A673 (cell line): ENCODE data around the gene ABTB1. TPM values are rescaled to one million over a fixed set of nuclear protein-coding genes. Genes with fewer than 3 reads are reported as not detected.

Source experiments
- BruUV-seq: library from RNA; stranded (reverse); fragments of 400-500 nt; replicated peaks from 2 replicates; lab custom pipeline; 2021; lab: Mats Ljungman, UMichigan
- CTCF ChIA-PET: fragments of 300-600 bp; sonication (Branson Sonifier 250); formaldehyde crosslinking; loops from one replicate; lab custom pipeline; 2022; ENCODE audit warnings: antibody characterized with exemption; lab: Charles Lee
- POLR2A ChIA-PET: fragments of 300-600 bp; sonication (Branson Sonifier 250); formaldehyde crosslinking; loops from one replicate; lab custom pipeline; 2022; ENCODE audit warnings: antibody characterized with exemption; ENCODE audit not compliant: low non-redundant PET; lab: Charles Lee
- DNase-seq: peaks from one replicate; pipeline ENCODE4 v3.0.0-alpha.2; 2015; ENCODE audit warnings: low spot score
- H3K27ac ChIP-seq: fragments of 200-600 bp; sonication (generic); 2 replicates; pipeline ENCODE4 v1.5.1; 2016; ENCODE audit warnings: mixed run types, low read depth, mild to moderate bottlenecking, mixed read lengths, antibody characterized with exemption, low read length; ENCODE audit not compliant: poor library complexity, severe bottlenecking
- H3K27me3 ChIP-seq: fragments of 200-600 bp; sonication (generic); replicated peaks from 2 replicates; pipeline ENCODE4 v1.6.1; 2017; ENCODE audit warnings: mixed run types, low read depth, mild to moderate bottlenecking, mixed read lengths, antibody characterized with exemption, low read length; ENCODE audit not compliant: insufficient read depth, poor library complexity
- H3K36me3 ChIP-seq: fragments of 200-600 bp; sonication (generic); 2 replicates; pipeline ENCODE4 v1.6.1; 2016; ENCODE audit warnings: mixed run types, mild to moderate bottlenecking, mixed read lengths, antibody characterized with exemption, low read length; ENCODE audit not compliant: insufficient read depth, poor library complexity, severe bottlenecking
- H3K4me1 ChIP-seq: fragments of 200-600 bp; sonication (generic); 2 replicates; pipeline ENCODE4 v1.6.1; 2017; ENCODE audit warnings: mixed run types, mild to moderate bottlenecking, mixed read lengths, antibody characterized with exemption, low read length; ENCODE audit not compliant: insufficient read depth, poor library complexity, severe bottlenecking
- H3K4me3 ChIP-seq: fragments of 200-600 bp; sonication (generic); 2 replicates; pipeline ENCODE4 v1.5.1; 2016; ENCODE audit warnings: low read depth, mixed run types, mild to moderate bottlenecking, mixed read lengths, low read length; ENCODE audit not compliant: poor library complexity, severe bottlenecking
- H3K9me3 ChIP-seq: fragments of 200-600 bp; sonication (generic); 2 replicates; pipeline ENCODE4 v1.6.1; 2016; ENCODE audit warnings: mixed run types, low read depth, mild to moderate bottlenecking, mixed read lengths, antibody characterized with exemption, low read length; ENCODE audit not compliant: poor library complexity, severe bottlenecking
- EZH2 ChIP-seq: fragments of 200-600 bp; sonication (generic); IDR thresholded peaks from 2 replicates; pipeline ENCODE4 v1.6.1; 2017; ENCODE audit warnings: borderline replicate concordance, low read depth, mild to moderate bottlenecking, mixed read lengths, antibody characterized with exemption, low read length; ENCODE audit not compliant: poor library complexity, severe bottlenecking
- intact Hi-C: fragments of 100-400 bp; cut with micrococcal nuclease; formaldehyde crosslinking; loops from one replicate; pipeline ENCODE4 v1.10.0; 2022; ENCODE audit not compliant: unreplicated experiment
- total RNA-seq: library from RNA; stranded (reverse); gene quantifications from 2 replicates; pipeline ENCODE4 v1.2.3, GENCODE V29; 2021
- TF ChIP-seq, protein P1 (sequence below): fragments of 300-800, 200-600 bp; sonication (generic); conservative IDR thresholded peaks from 2 replicates; pipeline ENCODE4 v1.5.1; 2017; ENCODE audit warnings: low read depth, mild to moderate bottlenecking, antibody characterized with exemption, low read length, moderate library complexity, mixed read lengths

Gene ABTB1
- total RNA-seq, 1 experiment from 2014 or later, result 2.6 TPM

DNA sequence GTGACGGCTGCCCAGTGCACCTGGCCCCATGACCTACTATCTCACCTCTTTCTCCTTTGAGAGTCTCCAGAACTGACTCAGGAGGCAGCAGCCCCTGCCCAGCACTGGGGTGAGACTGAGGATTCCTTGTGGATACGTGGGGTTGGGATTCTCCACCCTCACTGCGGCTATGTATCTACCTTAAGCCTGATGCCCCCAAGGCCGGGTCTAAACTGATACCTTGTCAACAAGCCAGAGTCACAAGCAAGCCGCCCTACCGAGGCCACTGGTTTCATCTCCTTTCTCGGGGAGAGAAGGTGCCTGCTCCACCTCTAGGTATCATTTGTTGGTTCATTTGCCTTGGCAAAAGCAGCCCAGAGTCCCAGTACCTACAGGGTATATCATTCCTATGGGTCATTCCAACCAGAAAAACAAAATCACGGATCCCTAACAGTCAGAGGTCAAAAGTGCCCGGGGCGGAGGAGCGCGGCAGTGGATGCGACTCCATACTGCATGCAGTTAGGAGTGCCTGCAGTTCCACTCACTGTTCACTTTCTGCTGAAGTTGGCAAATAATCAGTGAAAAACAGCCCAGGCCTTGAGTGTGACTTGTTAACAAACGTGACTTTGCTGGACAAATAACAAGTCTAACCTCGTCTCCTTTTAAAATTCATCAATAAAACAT, 47.5 kb downstream of the ABTB1 start:
- DNase-seq, result no peak
- Histone ChIP-seq H3K27ac (no peak overlapping the region), H3K4me1 (peaks cover 8% of the 10 kb centered on the region), H3K9me3 (no peaks in the 10 kb centered on the region), H3K36me3 (no peaks in the 10 kb centered on the region), H3K27me3 (no peaks in the 10 kb centered on the region), H3K4me3 (no peak overlapping the region)
- POLR2A ChIA-PET, result no interaction called here
- TF ChIP-seq, protein P1, sequence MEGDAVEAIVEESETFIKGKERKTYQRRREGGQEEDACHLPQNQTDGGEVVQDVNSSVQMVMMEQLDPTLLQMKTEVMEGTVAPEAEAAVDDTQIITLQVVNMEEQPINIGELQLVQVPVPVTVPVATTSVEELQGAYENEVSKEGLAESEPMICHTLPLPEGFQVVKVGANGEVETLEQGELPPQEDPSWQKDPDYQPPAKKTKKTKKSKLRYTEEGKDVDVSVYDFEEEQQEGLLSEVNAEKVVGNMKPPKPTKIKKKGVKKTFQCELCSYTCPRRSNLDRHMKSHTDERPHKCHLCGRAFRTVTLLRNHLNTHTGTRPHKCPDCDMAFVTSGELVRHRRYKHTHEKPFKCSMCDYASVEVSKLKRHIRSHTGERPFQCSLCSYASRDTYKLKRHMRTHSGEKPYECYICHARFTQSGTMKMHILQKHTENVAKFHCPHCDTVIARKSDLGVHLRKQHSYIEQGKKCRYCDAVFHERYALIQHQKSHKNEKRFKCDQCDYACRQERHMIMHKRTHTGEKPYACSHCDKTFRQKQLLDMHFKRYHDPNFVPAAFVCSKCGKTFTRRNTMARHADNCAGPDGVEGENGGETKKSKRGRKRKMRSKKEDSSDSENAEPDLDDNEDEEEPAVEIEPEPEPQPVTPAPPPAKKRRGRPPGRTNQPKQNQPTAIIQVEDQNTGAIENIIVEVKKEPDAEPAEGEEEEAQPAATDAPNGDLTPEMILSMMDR, result no peak
- no peak for TF ChIP-seq EZH2
- no TSS peak for BruUV-seq
- intact Hi-C loops, result no loop called here
- CTCF ChIA-PET, result no interaction called here

DNA sequence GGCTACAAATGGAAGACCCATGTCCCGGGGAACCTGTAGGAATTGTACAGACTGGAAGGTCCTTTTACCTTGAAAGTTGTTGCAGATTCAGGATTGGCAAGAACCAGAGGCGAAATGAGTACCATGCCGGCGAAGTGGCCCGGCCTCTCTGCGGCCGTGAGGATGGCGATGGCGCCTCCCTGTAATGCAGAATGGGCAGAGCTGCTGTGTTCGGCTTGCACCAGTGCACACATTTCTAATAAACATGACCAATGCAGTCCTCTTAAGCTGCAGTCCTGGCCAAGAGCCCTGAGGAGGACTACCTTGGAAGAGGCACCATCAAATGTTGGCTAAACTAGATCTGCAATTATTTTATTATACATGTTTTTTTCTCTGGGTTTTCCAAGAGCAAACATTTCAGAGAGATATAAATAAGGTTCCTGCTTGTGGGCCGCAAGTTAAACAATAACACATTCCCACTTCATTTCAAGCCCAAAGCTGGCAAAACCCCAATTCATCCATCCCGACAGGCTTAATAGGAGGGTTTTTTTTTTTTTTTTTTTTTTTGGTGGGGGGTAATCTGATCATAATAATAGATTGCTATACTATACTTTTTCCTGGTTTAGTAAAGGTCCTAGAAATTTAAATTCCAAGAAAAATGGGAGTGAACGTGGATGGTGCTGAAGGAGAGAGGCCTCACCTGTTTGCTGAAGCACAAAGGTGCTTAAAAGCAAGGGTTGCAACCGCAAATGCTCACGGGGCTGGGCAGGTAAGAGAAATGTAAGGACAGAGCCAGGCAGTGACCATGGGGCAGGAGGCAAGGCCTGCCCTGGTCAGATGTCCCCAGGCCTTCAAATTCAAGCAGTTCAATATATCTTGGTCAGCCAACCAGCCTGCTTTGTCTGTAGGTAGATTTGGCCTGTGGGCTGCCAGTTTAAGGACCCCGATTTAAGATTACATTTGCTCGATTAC, 48.5 kb downstream of the ABTB1 start:
- no TSS peak for BruUV-seq
- Histone ChIP-seq H3K27ac (no peak overlapping the region), H3K4me3 (no peak overlapping the region), H3K27me3 (no peaks in the 10 kb centered on the region), H3K36me3 (no peaks in the 10 kb centered on the region), H3K4me1 (peaks cover 8% of the 10 kb centered on the region), H3K9me3 (no peaks in the 10 kb centered on the region)
- ChIA-PET POLR2A (no interaction called here), CTCF (no interaction called here)
- intact Hi-C loops, result no loop called here
- no peak for TF ChIP-seq EZH2
- TF ChIP-seq, protein P1, result no peak
- DNase-seq, result no peak

DNA sequence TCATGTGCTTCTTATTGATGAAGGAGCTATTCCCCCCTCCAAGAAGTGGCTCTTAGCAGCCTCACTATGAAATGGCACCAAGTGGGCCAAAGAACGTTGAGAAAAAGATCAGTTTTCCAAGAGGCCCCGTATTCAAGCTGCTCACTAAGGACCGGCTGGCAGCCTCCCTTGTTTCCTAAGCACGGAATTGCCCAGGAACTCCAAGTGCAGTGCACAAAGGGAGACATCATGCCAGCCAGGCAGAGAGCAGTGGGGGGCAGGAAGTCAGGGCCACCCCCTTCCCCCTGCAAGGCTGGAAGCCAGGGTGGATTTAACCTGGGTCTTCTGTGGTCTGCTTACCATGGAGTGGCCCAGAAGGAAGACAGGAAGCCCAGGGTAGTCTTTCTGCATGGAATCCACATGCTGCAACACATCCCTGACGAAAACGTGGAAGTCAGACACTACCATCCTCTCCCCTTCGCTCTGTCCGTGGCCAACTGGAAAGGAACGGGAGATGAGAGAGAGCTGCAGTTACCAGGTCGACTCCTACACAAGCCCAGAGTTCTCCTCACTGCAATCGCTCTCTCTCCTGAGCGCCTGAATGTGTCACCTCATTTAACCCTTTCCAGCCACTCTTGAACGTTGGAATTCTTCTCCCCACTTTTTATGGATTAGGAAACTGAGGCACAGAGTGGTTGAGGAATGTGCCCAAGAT, 49.5 kb downstream of the ABTB1 start:
- TF ChIP-seq, protein P1, result no peak
- no peak for TF ChIP-seq EZH2
- peaks cover 8% of the 10 kb centered on the region for H3K4me1 ChIP-seq
- H3K27ac ChIP-seq, result no peak overlapping the region
- no peak overlapping the region for H3K4me3 ChIP-seq
- ChIA-PET POLR2A (no interaction called here), CTCF (no interaction called here)
- DNase-seq, result no peak
- intact Hi-C loops, result no loop called here
- no peaks in the 10 kb centered on the region for H3K27me3 ChIP-seq
- H3K36me3 ChIP-seq, result no peaks in the 10 kb centered on the region
- BruUV-seq, result no TSS peak
- H3K9me3 ChIP-seq, result no peaks in the 10 kb centered on the region
